EH (cell line): ENCODE data around the gene SH3PXD2A.

ENCODE experiments used
- DNase-seq: peaks from one replicate; pipeline ENCODE4 v3.0.0-alpha.2; 2015; ENCODE audit warnings: low read depth

Gene SH3PXD2A

DNA sequence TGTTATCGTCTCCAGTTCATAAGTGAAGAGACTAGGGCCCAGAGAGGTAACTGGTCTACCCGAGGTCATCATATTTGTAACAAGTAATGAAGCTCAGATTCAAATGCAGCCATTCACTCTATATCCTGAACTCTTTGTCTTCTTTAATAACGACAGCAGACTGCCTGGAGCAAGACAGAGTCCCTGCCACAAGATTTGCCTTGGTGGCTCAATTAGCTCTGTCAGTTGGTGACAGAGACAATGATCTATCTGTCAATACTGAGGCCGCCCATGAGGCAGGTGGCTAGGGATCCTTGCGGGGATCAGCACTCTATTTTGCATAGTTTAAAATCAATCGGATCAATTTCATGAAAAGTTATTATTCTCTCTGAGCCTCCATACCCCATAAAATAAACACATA is 43.9 kb downstream of the SH3PXD2A start:
- no peak for DNase-seq

DNA sequence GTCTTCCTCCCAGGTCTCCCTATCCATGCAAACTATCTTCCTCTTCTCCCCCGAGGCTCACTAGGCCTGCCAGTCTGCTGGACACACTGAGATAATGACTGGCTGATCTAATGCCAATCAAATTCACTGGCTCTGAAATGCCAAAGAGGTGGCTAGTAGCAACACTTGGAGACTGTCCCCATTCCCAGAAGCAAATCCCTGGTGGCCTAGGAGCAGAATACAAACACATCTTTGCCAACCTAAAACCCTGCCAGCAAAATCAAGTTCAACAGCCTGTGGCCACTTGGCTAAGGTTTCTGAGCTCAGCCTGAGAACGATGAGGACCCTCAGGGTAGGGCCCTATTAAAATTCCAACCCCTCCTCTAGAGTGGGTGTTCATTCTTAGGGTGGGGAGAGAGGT is 46.6 kb downstream of the SH3PXD2A start:
- no peak for DNase-seq

DNA sequence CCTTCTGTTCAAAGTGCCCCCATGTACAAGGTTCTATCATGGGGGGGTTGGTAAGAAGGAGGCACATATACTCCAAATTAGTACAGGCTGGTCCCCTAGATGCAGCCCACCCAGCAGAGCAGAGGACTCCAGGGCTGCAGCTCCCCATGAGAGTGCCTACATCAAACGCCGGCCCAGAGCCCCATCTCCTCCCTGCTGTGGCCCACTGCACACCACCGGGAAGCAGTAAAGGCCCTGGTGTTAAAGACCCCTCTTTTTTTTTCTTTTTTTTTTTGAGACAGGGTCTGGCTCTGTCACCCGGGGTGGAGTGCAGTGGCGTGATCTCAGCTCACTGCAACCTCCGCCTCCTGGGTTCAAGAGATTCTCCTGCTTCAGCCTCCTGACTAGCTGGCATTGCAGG is 47.4 kb downstream of the SH3PXD2A start:
- no peak for DNase-seq

DNA sequence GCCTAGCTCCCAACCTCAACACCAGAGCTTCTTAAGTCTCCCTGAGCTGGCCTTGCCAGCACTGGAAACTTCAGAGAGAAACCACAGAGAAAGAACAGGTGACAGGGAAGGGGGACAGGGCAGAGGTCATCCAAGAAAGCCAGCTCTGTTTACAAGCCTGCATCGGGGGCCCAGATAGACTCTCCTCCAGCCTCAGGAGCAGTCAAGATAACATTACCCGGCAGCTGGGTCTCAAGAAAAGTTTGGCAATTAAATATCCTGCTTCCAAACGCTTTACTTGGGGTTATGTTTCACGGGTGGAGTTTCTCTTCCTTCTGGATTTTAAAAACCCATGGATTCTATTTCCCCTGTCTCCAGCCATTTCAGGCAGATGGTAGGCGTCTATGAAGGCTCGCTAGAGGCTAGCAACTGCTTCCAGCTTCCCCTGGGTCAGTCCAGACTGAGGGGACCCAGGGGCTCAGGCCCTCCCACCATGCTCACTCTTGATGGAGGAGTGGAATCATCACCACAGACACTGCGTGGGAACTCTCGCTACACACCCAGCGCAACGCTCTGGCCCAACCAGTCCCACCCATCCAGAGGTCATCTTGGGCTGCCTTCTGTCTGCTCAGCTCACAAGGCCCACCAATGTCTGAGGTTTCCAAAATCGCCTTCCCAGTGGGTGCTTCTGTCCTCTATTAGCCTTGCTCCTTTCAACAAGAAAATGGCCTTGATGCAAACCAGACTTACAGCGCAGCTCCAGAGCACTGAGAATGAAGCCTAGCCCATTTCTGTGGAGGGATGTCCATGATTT is 48.8 kb downstream of the SH3PXD2A start:
- DNase-seq, result no peak

DNA sequence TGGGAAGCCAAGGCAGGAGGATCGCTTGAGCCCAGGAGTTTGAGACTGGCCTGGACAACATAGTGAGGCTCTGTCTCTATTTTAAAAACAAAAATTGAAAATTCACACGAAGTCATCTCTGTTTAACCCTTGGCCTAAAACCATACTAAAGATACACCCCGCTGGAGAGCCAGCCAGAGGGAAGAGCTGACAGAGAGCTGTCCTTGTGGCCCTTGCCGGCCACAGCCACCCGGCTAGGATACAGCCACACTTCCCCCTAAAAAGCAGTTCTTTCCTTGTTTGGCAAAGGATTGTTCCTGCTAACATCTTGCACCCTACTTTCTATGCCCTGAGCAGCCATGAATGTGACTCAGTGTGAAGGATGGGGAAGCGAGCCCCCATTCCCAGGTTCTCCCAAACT is 49.6 kb downstream of the SH3PXD2A start:
- DNase-seq, result no peak

DNA sequence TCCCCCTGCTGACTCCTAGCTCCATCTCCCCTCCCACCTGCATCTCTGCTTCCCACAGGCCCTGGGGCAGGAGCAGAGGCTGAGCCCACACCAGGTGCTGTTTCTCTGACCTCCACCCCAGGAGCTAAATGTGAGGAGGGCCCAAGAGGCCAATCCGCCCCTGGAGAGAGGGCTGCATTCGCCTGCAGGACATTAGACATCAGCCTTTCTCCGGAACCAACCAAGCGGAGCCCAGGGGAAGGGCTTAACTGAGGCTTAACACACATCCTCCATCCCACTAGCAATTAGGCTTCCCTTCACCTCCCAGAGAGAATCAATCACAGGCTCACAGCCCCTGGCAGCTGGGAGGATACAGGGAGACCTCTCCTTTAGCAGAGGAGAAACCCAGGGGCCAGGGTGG is 50.5 kb downstream of the SH3PXD2A start:
- no peak for DNase-seq

DNA sequence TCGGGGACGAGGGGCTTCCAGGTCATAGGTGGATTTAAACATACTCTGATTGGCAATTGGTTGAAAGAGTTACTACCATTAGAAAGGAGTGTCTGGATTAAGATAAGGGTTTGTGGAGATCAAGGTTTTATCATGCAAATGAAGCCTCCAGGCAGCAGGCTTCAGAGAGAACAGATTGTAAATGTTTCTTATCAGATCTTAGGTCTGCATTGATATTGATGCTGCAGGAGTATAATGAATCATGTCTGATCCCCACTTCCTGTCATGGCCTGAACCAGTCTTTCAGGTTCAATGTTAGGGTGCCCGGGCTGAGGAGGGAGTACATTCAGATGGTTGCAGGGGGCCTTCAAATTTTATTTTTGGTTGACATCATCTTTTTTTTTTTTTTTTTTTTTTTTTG is 51.4 kb downstream of the SH3PXD2A start:
- DNase-seq, result no peak

DNA sequence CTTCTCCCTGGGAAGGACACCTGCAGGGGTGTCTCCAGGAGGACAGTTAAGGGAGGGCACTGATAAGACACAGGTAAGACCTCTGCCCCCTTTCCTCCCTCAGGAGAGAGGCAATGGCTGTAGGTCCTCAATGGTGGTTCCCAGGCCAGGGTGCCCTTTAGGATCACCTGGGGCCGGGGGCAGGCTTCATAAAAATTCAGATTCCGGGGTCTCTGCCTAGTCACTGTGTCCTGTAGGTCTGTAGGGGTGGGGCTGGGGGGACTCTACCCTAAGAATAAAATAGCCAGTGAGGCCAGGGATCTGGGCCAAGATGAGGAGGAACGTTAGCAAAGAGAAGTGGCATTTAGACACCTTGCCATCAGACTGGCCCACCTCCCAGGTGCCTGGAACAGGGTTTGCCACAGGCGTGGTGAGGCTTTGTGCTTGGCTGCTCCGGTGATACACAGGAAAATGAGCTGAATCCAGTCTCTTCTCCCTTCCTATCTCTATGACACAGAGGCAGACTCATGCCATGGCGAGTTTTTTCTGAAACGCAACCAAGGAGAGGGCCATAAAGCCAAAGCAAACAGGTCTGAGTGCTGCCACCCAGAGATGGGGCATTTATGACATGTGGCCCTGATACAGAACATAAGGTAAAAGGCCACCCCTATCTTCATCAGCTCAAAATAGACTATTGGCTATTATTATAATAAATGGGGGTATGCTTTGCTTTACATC is 52.6 kb downstream of the SH3PXD2A start:
- DNase-seq, result no peak

DNA sequence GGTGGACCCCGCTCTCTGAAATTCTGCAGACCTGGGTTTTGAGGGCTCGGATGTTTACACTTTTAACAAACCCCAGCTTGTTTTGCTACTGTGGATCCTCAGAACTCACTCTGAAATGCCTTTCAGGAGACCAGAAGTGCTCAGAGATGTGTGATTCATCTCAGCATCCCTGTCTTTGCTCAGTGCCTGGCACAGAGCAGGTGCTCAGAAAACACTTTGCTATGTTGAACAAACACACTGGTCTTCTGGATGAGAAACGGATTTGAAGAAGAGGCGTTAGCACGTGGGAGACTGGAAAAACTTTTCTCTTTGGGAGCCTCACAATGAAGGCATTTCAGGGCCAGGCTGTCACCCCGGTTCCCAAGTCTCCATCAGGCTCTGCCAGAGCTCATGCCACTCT is 53.3 kb downstream of the SH3PXD2A start:
- DNase-seq, result no peak

DNA sequence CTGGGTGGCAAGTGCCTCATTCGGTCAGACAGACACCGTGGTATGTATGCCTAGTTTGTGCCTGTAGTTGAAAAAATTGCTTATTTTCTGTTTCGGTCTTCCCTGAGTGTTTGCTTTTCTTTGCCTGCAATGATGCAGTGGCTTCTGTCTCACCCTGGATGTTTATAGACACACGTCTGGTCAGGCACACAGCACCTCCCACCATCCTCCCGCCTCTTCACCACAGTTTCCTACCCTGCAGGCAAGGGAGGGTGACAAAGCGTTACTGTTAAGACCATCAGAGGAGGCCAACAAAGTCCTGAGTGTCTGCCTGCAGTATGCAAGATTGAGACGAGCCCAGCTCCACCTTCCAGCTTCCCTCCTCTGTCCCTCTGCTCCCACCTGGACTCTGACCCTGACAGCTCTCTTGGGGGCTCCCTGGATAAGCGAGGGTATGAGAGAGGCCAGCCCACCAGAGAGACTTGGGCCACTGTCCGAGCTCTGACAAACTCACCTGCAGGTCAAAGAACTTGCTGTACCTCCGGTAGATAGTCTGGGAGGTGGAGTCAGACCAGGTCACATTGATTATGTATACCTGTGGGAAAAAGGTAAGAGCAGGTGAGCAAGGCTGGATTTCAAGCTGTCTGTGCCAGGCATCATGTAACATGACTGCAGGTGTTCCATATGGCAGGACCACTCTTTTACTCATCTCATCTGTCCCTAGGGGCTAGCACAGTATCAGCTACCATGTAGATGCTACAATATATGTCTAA is 54.4 kb downstream of the SH3PXD2A start:
- DNase-seq, result peak; percentile 81

DNA sequence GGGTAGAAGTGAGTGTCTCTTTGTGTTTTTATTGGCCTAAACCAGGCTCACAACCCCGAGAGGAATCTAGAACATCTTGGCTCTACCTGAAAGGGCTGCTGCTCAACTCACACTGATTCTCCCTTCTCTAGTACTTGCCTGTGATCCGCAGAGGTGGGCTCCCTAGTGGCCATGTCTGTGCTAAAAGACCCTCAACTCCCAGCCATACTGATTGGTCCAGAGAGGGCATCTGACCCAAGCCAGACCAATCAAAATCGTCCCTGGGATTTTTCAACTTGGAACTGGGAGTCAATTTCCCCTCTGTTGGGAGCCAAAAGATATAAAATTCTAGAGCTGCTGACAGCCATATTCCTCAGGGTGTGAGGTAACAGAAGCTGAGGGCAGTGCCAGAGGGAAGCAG is 55.3 kb downstream of the SH3PXD2A start:
- DNase-seq, result no peak

DNA sequence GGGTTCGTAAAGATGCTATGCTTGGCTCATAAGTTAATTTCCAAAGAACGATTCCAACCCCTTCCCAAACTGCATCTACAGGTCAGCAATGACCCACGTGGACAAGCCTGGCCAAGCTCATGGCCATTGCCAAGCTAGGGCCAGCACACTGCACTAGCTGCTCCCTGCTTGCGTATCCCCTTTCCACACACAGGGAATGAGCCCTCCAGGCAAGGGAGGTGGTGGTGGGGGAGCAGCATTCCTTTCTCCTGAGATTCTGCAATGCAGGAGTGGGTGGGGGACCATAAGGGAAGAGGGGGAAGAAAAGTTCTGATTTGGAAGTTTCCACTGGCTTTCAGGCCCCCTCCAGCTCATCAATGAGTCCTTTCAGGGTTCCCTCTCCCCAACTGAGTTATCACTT is 56.0 kb downstream of the SH3PXD2A start:
- DNase-seq, result peak; percentile 44

DNA sequence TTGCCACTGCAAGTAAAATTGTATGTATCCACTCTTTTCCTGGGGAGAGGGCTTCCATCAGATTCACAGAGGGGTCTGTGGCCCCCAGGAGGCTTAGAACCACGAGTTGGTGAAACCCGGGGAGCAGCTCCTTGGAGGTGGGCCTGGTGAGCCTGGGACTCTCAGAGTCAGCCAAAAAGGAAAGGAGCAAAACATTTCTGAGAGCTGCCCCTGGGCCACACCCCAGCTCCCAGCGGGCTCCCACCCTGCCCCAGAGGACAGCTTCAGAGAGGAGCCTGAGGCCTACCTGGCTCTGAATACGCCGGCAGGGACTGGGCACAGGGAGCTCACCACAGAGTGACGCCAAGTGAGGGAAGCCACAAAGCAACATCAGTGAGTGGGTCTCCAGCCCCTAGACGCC is 56.9 kb downstream of the SH3PXD2A start:
- DNase-seq, result no peak

DNA sequence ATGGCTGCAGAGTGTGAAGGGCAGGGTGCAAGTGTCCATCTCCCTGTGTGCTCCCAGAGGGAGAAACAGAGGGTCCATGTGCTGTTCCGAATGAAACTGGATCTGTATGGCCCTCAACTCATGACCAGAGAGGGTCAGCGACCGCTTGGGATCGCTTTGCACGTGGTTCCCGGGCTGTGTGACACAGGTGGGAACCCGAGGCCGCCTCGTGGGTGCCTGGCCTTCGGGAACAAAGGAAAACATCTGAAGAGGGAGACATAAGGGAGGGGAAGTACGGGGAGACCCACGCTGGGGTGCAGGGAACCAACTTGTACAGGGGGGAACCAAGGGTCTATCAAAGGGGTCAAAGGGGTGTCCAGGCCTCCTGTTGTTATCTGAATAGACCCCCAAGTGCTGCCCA is 57.5 kb downstream of the SH3PXD2A start:
- DNase-seq, result no peak

DNA sequence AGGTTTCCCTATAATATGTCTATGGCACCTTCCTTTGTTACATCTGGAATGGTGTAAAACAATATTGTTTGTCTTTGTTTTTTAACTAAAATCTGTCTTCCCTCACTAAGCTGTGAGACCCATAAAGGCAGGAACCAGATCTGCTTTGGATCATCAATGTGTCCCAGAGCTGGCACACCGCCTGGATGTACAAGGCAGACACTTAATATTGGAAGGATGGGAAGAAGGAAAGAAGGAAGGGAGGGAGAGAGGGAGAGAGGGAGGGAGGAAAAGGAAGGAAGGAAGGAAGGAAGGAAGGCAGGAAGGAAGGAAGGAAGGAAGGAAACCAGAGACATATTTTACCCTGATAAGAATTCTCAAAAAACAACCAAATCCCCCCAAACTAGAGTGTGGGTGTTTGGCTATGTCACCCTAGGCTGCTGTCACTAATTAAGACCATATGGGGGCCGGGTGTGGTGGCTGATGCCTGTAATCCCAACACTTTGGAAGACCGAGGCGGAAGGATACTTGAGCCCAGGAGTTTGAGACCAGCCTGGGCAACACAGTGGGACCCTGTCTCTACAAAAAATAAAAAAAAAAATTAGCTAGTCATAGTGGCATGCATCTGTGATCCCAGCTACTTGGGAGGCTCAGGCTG is 59.6 kb downstream of the SH3PXD2A start:
- peak; percentile 22 for DNase-seq

DNA sequence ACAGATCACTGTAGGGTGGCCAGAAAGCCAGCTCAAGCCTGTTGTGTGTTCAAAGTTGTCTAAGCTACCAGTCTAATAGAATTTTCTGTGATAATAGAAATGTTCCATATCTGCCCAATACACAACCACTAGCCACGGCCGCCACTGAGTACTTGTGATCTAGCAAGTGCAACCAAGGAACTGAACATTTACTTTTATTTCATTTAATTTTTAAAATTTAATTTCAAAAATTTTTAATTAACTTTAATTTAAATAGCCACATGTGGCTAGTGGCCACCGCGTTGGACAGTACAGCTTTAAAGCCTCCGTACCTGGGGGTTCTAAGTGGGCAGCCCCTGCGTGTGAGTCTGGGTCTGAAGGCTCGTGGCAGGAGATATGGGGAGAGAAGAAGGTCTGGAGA is 60.4 kb downstream of the SH3PXD2A start:
- no peak for DNase-seq

DNA sequence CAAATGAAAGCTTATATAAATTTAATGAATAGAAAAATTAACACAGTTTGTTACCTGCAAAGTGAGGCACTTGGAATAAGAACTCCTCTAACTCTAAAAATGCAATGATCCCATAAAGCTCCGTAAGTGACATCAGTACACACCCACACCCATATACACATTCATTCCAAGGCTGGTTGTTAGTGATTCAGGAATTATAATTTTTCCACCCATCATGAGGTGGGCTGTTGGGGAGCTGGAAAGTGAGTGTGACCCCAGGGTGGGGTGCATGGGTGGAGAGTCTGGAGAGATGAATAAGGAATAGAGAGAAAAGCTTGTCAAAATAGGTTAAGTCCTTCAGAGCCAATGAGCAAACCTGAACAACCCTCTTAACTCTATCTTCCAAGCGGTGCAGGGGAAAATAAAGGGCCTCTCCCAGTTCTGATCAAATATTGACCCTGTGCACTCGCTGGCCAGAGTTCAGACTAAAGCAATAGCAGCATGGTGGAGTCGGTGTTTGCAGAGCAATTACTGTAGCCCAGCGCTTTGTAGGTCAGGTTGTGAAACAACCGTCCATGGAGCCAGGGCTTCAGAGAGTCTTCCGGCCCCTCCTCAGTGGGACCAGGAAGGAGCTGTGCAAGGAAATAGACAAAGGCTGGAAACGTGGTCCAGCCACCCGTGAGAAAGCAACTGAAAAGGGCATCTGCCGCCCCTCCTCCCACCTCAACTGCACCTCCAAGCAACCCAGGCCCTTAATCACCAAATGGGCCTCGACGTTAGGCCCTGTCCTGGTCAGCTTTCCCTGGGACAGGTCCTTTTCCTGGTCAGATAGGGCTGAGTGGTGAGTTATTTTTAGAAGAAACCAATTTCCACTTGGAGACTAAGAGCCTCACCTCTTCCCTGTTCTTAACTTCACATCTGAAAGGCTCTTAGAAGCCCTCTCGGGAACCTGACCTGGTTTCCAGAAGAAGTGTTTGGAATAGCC is 61.2 kb downstream of the SH3PXD2A start:
- DNase-seq, result no peak

DNA sequence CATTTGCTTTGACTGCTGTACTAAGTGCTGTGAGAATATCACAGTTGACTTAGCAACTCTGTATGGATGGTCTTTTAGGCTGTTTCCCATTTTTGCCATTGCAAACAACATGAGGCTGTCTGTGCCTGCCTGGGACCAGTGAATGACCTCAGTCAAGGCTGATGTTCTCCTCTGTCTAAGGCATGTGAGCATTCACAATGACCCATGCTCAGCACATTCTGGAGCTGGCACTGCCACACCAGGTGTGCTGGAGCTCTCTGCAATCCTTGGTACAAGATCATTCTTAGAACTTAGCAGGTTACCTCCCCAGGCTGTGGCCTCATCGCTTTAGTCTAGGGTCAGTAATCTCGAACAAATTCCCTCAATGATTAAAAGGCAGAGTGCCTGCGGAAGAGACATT is 61.9 kb downstream of the SH3PXD2A start:
- DNase-seq, result no peak

DNA sequence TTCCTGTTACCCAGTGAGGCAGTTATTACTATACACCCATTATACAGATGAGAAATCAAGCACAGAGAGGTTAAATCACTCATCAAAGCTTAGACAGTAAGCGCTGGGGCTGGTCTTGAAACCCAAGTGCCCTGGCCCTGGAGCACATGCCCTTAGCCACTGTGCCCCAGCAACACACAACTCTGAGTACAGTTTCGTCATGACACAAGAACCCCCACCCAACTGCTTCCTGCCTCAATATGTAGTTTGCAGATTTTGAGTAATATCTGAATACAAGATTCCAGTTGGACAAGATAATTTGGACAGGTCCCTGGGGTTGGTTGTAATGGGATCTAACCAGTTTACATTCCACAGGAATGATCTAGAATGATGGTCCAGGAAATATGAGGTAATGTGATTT is 62.8 kb downstream of the SH3PXD2A start:
- DNase-seq, result peak; percentile 49

DNA sequence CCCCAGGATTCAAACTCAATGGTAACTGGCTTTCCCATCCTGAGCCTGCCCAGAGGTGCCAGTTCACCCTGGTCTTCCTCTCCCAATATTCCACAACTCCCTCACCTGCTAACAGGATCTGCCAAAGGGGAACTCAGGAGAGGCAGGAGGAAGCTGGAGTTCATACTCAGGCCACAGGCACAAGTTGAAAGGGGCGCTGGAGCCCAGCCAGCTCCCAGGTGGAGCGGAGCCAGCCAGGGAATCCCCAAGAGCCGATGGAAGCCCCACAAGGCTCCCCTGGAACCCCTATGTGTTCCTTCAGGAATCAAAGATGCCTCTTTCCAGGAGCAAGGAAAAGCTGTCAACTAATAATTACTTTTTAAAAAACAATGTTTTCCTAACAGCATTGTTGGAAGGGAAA is 63.5 kb downstream of the SH3PXD2A start:
- no peak for DNase-seq

DNA sequence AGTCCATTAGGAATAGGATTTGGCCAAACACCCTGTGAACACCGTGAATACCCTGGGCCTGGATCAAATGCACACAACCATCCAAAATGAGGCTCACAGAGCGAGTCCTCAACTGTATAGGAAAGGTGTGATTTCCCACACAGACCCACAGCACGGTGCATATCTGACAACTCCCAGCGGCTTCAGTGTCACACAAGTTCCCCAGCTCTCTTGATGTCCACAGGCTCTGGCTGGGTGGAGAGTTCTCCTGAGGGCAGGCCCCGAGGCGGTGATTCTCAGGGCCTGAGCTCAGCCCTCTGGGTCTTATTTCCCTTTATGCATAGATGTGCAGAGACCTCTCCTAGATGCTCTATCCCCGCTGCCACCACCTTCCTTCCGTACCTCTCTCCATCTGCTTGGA is 64.1 kb downstream of the SH3PXD2A start:
- DNase-seq, result no peak
